GM21723 (cell line): ENCODE results near the gene CCDC57.
"Not testable (repeated sequence)": the region's sequence is repeated elsewhere in the genome, so short reads cannot be mapped to it uniquely, and the experiment has no call there.

Experiments
- ATAC-seq: cut with Tn5 transposase; IDR thresholded peaks from one replicate; pipeline ENCODE4 v1.9.1; 2021; ENCODE audit warnings: mild to moderate bottlenecking, moderate library complexity; ENCODE audit not compliant: unreplicated experiment

CCDC57 gene

DNA sequence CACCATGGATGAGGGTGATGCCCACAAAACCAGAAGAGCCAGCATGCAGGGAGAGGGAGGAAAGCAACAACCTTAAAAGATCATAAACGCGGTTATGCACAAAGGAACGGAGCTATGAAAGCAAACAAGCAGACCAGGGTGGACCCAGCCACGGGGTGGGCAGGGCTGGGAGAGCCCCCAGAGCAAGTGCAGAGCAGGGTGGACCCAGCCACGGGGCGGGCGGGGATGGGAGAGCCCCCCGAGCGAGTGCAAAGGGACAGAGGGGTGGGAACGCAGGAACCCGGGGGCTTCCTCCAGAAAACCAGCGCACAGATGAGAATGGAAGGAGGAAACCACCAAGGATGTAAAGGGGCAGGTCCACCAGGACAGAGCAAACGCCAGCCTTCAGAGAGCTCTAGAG lies 33.2 kb downstream of the CCDC57 start:
- ATAC-seq, result no peak

DNA sequence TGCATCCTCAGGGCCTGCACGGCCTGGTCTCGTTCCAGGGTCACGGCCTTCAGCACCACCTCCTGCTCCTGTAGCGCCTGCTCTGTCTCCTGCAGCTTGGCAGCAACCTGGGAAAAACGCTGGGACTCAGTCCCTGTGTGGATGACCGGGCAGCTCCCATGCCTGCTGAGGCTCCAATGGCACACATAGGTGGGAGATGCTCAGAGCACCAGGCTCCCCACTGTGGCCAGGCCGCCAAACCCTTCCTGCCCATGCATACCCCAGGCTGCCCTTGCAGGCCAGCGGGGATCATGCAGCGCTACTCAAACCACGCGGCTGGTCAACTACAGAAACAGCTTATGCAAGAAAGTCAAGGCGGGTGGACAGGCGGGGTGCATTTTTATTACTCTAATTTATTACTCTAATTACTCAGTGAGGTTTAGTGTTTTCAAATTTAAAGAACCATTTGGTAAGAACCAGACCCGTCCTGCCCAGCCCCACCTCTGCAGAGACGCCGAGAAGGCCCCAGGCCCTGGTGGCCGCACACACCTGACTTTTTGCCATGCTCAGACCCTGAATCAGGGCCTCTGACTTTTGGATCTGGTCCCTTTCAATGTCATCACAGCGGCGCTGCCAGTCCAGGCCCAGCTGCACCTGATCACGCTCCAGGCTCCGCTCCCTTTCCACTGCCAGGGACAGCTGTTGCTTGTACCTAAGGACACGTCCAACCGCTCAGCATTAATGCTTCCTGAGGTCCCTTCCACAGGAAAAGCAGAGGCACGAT lies 34.0 kb downstream of the CCDC57 start:
- ATAC-seq, result no peak

DNA sequence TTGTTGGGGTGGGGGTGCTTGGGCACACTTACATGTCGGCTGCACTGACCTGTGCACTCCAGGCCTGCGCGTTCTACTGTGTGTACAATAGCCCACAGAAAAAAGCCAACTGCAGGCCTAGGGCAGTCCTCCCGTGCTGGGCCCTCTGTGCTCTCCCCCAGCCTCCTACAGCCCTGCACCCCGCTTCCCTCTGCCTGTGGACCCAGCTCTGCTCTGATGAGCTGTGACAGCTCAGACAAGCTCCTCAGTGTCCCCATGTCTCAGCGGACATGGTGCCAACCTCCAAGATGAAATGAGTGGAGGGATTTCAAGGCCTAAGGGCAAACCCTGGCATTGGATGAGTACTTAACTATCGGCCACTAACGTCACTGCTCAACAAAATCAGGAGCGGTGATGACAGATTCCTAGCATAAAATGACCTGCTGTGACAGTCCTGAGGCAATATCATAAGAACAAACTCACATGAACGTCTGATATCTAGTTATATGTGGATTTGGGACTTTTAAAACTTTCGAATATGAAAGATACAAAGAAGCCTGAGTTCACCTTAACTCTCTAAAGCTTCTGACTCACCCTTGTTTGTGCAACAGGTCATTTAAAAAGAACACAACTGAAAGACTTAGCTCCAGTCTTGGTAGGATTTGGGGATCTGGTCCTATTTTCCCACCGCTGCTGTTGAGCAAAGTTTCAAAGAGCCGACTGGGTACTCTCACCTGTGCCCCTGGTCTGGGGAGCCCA lies 34.7 kb downstream of the CCDC57 start:
- ATAC-seq, result no peak

- no peak for ATAC-seq
Observed at GRCh38 chr17:82177276-82177675, 35.4 kb downstream of the CCDC57 start.

- no peak for ATAC-seq
Observed at GRCh38 chr17:82175951-82176350, 36.7 kb downstream of the CCDC57 start.

DNA sequence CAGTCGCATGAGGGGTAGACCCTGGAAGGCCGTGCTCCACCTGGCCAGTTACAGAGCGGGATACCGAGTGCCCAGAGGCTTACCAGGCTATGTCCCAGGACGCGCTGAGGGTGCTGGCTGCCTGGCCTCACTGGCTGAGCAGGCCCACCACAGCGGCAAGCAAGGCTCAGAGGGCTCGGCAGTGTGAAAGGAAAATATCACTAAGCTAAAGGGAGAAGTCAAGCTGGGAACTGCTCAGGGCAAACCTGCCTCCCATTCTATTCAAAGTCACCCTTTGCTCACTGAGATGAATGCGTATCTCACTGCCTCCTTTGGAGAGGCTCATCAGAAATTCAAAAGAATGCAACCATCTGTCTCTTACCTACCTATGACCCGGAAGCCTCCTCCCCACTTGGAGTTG lies 37.4 kb downstream of the CCDC57 start:
- no peak for ATAC-seq

DNA sequence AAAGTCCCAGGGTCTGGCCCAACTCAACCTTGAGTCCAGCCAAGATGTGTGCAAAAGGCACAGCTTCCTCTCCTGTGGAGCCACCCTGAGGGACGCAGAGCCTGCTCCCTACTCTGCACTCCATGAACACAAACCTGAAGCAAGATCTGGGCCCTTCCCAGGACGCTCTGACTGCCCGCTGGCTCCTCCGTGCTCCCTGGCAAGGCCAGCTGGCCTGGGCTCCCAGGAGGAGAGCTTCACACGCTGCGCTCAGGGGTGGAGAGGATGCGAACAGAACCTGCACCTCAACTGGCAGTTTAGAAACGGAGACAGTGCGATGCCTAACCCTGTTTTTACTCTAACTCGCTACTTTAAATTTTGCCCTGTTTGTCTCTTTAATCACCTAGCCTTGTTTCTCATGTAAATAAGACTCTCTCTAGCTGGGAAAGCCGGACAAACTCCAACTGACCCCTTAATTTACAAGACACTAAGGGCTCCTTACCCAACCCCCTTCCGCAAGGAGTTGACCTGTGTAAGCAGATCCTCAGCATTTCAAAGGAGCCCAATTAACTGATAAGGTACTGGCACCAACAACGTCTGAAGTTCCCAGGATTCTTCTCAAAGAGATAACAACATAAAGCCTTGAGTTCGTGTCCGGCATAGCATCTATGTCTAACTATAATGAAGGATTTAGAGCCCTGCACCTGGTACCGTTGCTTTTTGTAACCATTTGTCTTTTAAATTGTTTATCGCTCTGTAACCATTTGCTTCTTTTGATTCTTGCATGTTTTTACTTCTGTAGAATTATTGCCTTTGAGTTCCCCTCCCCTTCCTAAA lies 38.4 kb downstream of the CCDC57 start:
- ATAC-seq, result not testable (repeated sequence)

- ATAC-seq, result no peak
Observed at GRCh38 chr17:82173351-82174041, 39.1 kb downstream of the CCDC57 start.

- ATAC-seq, result no peak
Observed at GRCh38 chr17:82172486-82173160, 40.0 kb downstream of the CCDC57 start.

- no peak for ATAC-seq
Observed at GRCh38 chr17:82171750-82172375, 40.8 kb downstream of the CCDC57 start.

GRCh38 chr17:82170412-82170961 lies 42.2 kb downstream of the CCDC57 start:
- ATAC-seq, result no peak

DNA sequence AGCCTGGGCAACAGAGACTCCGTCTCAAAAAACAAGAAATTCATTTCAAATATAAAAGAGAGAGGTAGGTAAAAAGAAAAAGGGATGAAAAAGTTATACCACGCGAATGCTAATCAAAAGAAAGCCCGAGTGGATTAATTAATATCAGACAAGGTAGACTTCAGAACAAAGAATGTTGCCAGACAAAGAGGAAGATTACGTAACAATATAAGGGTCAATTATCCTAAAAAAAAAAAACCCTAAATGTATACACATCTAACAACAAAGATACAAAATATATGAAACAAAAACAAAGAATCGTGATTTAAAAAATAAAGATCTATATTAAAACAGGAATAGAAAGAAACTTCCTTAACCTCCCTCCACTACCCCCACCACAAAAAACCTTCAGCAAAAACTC lies 44.1 kb downstream of the CCDC57 start:
- ATAC-seq, result no peak

- ATAC-seq, result no peak
Observed at GRCh38 chr17:82167028-82167427, 45.6 kb downstream of the CCDC57 start.

GRCh38 chr17:82164853-82165252 lies 47.8 kb downstream of the CCDC57 start:
- no peak for ATAC-seq

DNA sequence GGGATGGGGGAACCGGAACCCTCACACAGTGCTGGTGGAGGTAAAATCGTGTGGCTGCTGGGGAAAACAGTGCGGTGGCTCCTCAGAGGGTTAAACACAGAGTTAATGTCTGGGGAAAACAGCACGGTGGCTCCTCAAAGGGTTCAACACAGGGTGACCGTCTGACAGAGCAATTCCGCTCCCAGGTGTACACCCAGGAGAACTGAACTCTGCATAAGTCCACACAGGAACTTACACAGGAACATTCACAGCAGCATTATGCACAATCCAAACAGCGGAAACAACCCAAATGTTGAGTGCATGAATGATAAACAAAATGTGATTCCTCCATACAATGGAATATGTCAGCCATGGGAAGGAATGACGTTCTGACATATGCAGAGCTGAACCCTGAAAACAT lies 51.4 kb downstream of the CCDC57 start:
- ATAC-seq, result no peak

- ATAC-seq, result no peak
Observed at GRCh38 chr17:82160075-82160474, 52.6 kb downstream of the CCDC57 start.

DNA sequence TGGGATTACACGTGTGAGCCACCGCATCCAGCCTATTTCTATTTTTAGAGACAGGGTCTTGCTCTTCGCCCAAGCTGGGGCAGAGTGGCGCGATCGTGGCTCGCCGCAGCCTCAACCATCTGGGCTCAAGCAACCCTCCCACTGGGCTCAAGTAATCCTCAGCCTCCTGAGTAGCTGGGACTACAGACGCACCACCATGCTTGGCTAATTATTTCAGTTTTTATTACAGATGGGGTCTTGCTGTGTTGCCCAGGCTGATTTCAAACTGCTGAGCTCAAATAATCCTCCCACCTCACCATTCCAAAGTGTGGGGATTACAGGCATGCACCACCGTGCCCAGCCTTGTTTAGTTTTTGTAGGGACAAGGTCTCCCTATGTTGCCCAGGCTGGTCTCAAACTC lies 53.8 kb downstream of the CCDC57 start:
- ATAC-seq, result no peak

DNA sequence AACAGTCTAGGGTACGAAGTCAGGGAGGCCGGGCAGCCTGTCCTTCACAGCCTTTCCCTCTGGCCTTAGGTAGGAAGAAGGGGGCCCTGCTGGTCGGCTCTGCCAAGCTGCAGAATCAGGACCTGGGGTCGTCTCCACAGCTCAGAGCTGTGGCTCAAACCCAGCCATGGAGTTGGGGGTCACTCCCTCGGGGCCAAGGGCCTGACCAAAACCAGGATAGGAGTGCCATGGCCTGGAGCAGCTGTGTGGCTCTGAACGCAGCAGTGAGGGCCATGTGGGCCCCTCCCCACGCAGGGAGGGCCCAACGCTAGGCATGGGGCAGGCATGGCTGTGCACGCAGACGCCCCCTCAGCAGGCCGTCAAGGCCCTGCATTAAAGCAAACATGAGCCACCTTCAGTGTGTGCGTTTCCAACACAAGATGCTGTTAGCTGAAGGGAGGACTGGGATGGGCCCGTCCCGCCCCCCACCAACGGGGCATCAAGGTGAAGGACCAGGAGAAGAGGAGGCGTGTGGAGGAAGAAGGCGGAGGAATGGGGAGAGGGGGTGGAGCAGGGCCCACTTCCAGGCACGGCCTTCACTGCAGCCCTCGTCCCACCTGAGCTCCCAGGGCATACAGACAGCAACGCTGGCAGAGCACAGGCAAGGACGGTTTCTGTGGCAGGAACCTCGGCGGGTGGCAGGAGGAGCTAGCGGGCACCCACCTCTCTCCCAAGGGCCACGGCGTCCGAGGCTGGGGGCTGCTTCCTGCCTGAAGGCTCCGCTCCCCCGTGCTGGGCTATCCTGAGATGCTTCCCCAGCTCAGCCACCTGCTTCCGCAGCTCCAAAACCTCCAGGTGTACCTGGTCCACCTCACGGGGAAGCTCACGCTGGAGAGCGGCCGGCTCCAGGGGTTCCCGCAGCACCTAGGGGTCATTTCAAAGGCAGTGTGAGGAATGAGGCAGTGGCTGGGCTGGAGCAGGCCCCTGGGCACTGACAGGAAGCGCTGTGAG lies 55.3 kb downstream of the CCDC57 start:
- no peak for ATAC-seq
